NCI-H128 (cell line): Measurements from ENCODE around the gene PRKN.
"Not testable (repeated sequence)": the region's sequence is repeated elsewhere in the genome, so short reads cannot be mapped to it uniquely, and the experiment has no call there.

Source experiments
- DNase-seq: peaks from one replicate; lab custom pipeline; 2025; ENCODE audit not compliant: unreplicated experiment; lab: John Stamatoyannopoulos, UW

The PRKN gene

GRCh38 chr6:162679681-162680080, 47.9 kb downstream of the PRKN start:
- DNase-seq, result no peak

GRCh38 chr6:162678896-162679295, 48.7 kb downstream of the PRKN start:
- DNase-seq, result not testable (repeated sequence)

DNA sequence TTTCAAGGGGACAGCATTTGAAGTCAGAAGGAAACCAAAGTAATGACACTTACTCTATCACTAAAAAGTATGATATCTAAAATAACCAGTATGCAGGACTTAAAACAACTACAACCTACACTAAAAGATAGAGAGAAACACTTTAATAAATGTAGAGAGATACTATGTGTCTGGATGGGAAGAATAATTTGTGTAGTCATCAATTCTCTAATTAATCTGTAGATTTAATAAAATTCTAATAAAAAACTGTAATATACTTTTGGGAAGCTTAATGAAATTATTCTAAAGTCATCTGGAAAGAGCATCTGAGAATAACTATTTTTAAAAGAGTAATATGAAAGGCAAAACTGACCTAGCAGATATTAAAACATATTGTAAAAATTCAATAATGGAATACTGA, 52.1 kb downstream of the PRKN start:
- no peak for DNase-seq

DNA sequence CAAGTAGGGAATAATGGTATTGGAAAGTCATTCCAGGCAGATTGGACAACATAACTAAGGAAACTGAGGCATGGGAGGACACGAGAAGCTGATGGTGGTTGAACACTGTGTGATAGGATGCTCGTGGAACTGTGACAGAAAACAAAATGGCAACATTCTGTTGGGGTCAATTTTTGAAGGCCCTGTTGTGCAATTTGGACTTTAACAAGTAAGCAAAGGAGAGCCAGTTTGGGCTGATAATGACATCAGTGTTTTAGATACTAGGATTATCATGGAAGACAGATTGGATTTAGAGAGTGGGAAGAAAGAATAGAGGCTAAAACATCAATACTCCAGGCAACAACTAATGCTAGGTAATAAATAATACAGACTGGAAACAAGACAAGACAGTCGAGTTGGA, 53.1 kb downstream of the PRKN start:
- DNase-seq, result no peak

DNA sequence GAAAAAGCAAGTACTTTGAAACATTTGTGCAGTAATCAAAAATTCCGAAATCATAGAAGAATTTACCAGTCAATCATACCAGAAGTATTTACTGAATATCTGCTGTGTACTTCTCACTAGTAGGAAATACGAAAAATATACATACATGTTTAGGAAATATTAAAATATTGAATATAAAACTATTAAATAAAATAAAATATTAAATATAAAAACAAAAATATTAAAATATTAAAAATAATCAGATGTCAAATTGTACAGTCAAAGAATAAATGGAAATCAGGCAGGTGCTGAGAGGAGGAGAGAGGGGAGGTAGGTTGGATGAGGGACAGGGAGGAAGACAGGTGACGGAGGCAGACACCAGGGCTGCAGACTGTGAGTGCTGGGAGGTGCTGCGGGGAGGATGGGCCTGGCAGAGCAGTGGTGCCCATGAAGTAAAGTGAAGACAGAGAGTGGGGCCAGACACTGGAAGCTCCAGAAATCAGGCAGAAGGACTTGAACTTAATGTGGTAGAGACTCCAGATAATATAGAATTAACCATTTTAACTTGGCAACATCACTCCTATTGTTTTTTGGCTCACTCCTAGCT, 55.9 kb downstream of the PRKN start:
- DNase-seq, result no peak

GRCh38 chr6:162670345-162670744, 57.2 kb downstream of the PRKN start:
- no peak for DNase-seq

DNA sequence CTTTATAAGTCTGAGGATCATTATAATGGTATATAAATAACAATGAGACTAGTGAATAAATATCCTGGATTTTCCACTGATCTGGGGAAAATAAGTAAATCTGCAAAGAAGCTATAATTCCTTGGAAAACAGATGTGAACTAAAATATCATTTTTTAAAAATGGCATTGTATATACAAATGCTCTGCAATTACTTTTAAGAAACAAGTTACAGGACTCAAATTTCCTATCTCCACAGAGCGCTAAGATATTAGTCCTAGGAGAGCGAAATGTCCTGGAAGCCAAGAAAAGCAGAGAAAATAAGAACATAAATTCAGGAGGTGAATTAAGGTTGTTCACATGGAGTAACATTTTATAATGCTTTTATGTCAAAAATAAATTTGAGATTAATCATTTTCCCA, 61.3 kb downstream of the PRKN start:
- DNase-seq, result no peak

GRCh38 chr6:162653808-162654207, 73.8 kb downstream of the PRKN start:
- peak; percentile 55 for DNase-seq

GRCh38 chr6:162651505-162651904, 76.1 kb downstream of the PRKN start:
- DNase-seq, result no peak

DNA sequence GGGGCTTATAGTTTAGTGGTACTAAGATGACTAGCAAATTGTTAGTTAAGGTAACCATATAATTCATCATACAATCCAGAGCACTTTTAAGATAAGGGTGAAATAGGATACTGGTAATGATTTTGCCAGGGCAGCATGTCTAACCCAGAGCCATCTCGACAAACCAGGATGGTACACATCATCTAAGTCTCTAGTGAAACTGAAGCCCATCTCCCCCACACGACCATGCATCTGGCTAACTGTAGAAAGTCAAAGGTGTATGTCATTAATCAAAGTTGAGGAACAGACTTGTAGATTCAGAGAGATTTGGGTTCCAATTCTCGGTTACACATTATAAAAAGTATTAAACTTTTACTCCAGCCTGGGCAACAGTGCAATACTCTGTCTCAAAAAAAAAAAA, 78.3 kb downstream of the PRKN start:
- DNase-seq, result no peak

DNA sequence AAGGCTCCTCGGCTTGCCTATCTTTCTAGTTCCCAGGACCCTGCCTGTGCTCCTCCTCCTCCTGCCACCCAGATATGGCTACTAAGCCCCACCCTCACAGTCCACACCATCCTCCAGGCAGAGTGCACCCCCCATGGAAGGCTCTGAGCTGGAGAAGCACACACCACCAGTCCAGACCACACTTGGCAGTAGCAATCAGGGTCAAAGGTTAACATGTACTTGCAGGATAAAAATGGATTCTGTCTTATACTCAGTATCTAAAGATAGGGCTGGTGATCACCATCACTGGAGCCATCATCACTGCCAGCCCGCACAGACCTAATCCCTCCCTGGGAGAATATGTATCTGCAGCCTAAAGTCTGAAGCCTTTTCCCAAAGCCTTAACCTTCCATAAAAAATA, 83.4 kb downstream of the PRKN start:
- no peak for DNase-seq

DNA sequence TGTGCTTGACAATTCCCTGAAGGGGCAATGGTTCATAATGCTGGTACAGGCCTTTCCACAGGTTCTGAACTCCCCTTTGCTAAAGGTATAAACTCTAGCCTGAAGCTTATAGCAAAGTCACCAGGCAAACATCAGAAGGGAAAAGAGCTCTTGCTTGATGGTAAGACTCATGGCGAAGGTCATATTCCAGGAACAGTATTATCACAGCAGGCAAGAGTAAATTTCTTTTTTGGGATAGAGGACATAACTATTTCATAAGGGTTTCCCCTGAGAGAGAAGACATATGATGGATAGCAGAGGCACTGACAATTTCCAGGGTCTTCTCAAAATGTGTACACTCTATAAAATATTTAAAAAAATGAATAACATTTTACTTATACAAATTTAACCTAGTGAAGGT, 86.8 kb downstream of the PRKN start:
- DNase-seq, result no peak

- DNase-seq, result no peak
Observed at GRCh38 chr6:162639951-162640350, 87.6 kb downstream of the PRKN start.

- no peak for DNase-seq
Observed at GRCh38 chr6:162638931-162639574, 88.5 kb downstream of the PRKN start.

GRCh38 chr6:162637317-162637716, 90.2 kb downstream of the PRKN start:
- no peak for DNase-seq

DNA sequence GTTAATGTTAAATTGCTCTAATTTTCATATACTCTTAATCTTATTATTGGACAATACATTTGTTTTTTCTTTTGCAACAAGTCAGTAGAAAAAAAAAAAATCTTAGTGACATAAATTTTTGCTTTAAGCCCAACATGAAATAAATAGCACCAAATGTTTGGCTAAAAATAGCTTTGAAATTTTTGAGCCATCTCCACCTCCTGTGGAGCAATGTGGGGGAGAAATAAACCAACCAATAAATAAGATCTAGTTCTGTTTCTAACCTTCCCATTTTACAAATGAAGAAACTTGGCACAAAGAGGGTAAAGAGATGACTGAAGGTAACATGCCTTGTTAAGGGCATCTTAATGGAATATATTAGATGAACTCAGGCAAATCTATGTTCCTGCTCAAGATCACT, 91.4 kb downstream of the PRKN start:
- DNase-seq, result no peak

DNA sequence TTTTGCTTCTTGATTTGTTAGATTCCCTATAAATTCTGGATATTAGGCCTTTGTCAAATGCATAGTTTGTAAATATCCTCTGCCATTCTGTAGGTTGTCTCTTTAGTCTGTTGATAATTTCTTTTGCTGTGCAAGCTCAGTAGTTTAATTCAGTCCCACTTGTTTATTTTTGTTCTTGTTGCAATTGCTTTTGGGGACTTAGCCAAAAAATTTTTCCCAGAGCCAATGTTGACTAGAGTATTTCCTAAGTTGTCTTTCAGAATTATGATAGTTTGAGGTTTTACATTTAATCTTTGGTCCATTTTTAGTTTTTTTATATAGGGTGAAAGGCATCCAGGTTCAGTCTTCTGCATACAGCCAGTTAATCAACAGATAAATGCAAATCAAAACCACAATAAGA, 96.0 kb downstream of the PRKN start:
- no peak for DNase-seq

DNA sequence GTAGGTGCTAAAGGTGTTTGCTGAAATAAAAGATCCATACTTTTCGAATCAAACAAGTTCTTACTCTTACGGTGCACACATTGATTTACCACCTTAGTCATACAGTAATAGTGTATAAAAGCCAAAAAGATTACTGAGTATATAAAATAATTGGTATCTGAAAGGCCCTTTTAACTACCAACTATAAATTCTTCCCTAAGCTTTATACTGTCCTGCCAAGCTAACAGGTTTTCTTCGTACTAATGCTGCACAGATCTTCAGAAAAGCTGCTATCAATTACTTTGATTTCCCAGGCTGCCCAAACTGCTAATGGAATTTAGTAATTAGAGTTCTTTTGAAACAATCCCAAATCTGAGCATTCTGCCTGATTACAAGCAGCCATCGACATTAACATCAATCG, 97.5 kb downstream of the PRKN start:
- DNase-seq, result no peak

- no peak for DNase-seq
Observed at GRCh38 chr6:162627825-162628224, 99.7 kb downstream of the PRKN start.

DNA sequence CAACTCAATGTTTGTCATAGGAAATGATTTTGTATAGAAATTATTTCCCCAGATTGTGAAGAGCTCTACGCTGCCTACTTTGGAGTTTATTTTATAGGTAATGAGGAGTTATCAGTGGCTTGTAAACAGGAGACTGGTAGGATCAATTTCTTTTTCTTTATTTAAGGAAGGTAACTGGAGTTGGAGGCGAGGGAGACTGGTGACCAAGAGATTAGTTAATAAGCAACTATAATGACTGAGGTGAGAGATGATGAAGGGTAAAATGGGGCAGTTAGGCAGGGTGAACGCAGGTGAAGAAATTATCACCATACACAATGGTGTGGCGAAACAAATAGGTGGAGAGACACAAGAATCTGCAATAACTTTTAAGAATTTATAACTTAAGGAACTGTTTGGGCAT, 100.2 kb downstream of the PRKN start:
- no peak for DNase-seq

DNA sequence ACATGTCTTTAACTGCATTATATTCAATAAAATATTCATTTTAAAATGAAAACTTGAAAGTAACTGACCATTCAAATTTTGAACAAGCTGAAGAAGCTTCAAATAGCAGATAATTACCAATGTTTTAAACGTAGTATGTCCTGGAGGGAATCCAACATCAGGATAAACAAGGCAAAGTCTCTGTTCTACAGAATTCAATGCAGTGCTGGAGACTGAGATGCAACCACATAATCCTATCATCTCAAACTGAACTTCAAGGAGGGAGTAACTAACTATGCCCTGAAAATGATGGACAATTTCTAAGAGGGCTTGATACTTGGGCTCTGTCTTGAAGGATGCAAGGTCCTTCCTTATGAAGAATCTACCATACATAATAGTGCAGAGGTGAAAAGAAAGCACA, 100.7 kb downstream of the PRKN start:
- DNase-seq, result no peak

- no peak for DNase-seq
Observed at GRCh38 chr6:162625846-162626540, 101.6 kb downstream of the PRKN start.

GRCh38 chr6:162622572-162622971, 105.0 kb downstream of the PRKN start:
- no peak for DNase-seq
